ENCODE measurements around the gene TOP1.

DNA sequence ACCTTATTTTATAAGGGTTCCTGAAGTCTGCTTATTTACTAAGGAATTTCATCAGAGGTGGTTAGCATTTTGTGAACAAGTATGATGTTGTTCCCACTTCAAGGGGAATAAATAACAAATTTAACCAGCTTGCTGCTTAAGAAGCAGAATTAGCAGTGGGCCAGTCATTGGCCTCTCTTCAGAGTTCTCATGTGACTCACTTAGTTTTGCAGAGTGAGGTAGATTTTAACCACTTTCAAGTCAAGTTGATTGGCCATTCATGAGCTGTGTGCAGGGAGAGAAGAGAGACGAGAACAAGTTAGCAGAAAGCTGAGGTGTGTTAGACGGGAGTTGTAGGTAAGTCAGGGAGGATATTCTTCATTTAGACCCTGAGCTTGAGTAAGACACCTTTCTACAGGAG lies 18.1 kb downstream of the TOP1 start:
- no peak for TF ChIP-seq CTCF (conservative IDR thresholded peaks at IDR 0.05; ENCODE audit: low read depth, low read length)
- no peak for TF ChIP-seq EZH2 (IDR thresholded peaks at IDR 0.05; ENCODE audit: low read length, unreplicated experiment)
- TF ChIP-seq EZH2phosphoT487 (IDR thresholded peaks at IDR 0.05; ENCODE audit: borderline replicate concordance, low read length), result no peak

Data from PC-3 (cell line).